Transverse colon (tissue), 3 donors: Measurements from ENCODE around the gene RUBCN.

Experiments used
- EP300 ChIP-seq: sonication (generic); formaldehyde crosslinking; IDR thresholded peaks from one replicate; pipeline ENCODE4 v1.6.1; 2017; ENCODE audit warnings: antibody characterized with exemption, low read depth
- TF ChIP-seq, protein P1 (sequence below), 5 experiments: fragments of 200-600 bp in 3 of 5; fragments of 450-650 bp in 2 of 5; sonication (generic) in 3 of 5; IDR thresholded peaks; 1 replicate in 2 of 5; 2 replicates in 3 of 5; pipeline ENCODE4 v1.5.1; 2016 to 2017; ENCODE audit warnings: antibody characterized with exemption in 5 of 5, inconsistent platforms in 3 of 5, mild to moderate bottlenecking in 2 of 5, moderate library complexity in 1 of 5

DNA sequence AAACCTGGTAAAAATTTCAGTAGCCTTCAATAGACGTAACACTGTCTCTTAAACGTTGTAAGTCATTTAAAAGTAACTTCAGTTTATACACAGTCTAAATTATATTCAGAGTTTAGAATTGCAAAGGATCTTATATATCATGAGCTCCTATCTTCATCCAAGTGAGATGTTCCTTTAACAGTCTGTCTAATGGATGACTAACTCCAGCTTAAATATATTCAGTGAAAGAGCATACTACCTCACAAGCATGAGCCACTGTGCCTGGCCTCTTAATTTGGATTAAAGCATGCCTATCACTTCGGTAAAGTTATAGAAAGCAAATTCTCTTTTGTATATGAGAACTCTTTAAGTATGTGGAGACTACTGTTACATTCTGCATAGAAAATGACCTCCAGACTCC, 20.0 kb upstream of the RUBCN start:
- TF ChIP-seq, protein P1, sequence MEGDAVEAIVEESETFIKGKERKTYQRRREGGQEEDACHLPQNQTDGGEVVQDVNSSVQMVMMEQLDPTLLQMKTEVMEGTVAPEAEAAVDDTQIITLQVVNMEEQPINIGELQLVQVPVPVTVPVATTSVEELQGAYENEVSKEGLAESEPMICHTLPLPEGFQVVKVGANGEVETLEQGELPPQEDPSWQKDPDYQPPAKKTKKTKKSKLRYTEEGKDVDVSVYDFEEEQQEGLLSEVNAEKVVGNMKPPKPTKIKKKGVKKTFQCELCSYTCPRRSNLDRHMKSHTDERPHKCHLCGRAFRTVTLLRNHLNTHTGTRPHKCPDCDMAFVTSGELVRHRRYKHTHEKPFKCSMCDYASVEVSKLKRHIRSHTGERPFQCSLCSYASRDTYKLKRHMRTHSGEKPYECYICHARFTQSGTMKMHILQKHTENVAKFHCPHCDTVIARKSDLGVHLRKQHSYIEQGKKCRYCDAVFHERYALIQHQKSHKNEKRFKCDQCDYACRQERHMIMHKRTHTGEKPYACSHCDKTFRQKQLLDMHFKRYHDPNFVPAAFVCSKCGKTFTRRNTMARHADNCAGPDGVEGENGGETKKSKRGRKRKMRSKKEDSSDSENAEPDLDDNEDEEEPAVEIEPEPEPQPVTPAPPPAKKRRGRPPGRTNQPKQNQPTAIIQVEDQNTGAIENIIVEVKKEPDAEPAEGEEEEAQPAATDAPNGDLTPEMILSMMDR (IDR thresholded peaks at IDR 0.05): no peak
- TF ChIP-seq EP300: no peak
